Activated T-cell treated with anti-CD3 and anti-CD28 coated beads for 1 hour (primary cell): Measurements from ENCODE around the gene MFSD11.
A peak's percentile ranks its signal among the peaks of the same experiment; 100 is the strongest.
"Not testable (repeated sequence)": the region's sequence is repeated elsewhere in the genome, so short reads cannot be mapped to it uniquely, and the experiment has no call there.

ENCODE experiments used
- DNase-seq: peaks from one replicate; pipeline ENCODE4 v3.0.0-alpha.2; 2020; ENCODE audit warnings: low read depth

The MFSD11 gene

DNA sequence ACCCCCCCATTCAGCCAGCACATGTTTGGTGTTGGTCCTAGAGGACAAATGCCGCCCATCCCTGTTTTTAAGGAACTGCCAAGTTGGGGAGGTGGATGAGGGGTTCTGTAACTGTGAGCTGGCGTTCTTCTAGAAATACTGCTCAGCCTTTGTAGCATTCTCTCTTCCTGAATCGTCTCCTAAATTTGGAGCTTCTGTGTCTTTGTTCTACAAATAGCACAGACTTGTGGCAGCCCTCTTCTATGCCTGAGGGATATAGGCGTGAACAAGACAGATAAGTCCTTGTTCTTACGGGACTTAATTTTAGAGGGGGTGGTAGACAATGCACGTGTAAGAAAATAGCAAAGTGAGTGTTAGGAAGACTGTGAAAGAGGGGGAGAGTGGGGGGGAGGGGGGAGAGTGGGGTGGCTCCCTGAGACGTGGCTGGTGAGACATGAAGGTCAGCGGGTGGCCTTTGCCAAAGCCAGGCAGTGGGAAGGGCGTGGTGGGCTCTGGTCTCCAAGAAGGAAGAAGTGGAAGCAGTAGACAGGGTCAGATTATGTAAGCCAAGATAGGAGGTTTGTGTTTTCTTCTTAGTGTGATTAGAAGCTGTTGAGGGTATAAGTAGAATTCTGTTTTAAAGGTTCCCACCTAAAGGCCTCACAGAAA lies 9.9 kb downstream of the MFSD11 start:
- DNase-seq = no peak

DNA sequence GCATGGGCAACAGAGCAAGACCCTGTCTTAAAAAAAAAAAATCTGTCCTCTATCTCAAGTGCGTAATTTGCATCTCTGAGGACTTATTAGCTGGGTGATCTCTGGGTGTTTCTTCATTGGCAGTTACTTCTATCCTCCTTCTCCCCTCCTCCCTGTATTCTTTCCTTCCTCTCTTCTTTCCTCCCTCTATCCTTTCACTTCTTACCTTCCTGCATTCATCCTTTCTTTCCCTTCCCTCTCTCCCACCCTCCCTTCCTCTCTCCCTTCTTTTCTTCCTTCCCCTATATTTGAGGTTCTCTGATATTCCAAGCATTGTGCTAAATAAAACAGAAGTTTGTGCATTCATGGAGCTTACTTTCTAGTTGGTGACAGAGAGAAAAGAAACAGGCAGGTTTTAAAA lies 10.7 kb downstream of the MFSD11 start:
- no peak for DNase-seq

DNA sequence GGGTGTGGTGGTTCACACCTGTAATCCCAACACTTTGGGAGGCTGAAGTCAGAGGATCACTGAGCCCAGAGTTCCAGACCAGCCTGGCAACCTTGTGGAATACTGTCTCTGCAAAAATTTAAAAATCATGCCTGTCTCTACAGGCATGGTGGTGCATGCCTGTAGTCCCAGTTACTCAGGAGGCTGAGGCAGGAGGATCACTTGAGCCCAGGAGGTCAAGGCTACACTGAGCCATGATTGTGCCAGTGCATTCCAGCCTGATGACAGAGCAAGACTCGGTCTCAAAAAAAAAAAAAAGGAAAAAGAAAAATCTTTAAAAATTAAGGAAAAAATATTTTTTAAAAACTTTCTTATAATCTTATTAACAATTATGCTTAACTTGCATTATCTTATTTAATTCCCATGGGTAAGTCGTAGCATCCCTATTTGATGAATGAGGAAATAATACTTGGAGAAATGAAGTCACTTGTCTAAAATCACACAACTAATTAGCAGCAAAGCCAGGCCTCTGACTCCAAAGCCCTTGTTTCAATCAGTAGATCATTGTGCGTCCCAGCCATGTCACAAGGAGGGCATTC lies 13.6 kb downstream of the MFSD11 start:
- DNase-seq = no peak

DNA sequence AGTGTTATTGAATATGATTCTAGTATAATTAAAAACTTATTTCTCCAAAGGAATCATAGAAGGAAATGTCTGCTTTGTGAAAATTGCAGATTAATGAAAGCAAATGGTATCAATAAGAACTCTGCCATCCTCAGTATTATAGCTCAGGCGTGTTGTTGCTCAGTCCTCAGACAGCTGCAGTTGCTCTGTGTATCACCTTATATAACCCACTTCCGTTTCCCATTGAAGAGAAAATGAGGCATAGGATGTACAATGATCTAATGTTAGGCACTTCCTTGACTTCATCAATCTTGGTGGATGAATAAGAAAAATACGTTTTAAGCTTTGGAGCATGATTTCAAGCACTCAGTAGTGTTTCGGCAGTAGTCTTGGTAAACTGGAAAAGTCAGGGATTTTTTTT lies 14.1 kb downstream of the MFSD11 start:
- no peak for DNase-seq

DNA sequence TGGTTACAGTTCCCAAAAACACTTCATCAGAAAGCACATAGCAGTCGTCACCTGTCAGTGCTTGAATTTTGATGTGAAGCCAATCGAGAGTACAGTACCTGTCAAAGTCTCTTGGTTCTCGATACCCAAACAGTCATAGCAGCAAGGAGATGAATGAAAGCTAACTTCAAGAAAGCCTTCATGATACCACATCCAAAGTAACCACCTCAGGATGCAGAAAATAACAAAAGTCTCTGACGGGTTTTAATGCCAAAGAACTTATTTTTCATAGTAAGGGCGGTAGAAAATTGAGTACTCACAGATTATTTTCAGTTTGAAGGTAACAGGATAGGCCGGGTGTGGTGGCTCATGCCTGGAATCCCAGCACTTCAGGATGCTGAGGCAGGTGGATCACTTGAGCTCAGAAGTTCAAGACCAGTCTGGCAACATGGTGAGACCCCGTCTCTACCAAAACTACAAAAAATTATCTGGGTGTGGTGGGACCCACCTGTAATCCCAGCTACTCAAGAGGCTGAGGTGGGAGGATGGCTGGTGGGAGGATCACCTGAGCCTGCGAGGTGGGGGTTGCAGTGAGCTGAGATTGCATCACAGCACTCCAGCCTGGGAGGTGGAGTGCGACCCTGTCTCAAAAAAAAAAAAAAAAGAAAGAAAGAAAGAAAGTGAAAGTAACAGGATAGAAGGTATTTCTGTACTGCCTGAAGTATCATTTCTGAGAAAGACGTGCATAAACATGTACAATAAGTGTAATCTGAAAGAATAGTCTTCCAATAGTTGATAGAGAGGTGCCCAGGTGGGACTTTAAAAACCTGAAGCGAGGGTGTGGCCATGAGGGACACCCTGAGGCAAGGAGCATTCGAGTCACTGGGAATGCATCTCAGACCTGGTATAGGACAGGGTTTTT lies 15.4 kb downstream of the MFSD11 start:
- DNase-seq = no peak

DNA sequence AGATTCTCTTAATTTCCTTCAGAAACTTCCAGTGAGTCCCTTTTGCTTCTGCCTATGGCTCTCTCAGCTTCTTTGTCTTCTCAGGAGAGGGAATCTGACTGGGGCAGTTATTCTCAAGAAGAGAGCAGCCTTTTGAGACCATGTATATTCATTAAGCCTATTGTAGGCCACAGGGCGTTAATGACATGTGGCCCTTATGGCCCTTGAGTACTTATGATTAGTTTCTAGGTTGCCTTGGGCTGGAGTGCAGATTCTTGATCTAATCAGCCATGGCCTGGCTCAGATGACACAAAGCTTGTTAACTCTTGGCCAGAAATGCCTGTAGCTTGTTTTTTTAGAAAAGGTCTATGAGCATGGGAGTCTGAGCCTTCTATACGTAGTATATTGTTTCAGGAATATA lies 17.4 kb downstream of the MFSD11 start:
- DNase-seq = no peak

DNA sequence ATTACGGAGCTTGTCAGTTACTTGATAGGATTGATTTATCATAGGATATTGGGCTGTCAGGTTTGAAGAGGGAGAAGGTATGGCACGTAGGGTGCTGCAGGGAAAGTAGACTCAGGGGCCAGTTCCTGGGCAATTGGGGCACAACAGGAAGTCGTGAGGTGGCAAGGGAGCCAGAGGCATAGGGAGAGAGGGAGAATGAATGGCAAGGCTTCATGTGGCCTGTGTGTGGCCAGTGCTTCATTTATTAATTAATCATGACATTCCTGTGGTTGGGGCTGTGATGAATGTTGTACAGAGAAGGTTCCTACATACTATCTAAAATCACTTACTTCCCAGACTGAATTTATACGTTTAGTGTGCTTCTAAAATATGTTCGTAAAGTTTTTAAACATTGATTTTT lies 19.3 kb downstream of the MFSD11 start:
- no peak for DNase-seq

DNA sequence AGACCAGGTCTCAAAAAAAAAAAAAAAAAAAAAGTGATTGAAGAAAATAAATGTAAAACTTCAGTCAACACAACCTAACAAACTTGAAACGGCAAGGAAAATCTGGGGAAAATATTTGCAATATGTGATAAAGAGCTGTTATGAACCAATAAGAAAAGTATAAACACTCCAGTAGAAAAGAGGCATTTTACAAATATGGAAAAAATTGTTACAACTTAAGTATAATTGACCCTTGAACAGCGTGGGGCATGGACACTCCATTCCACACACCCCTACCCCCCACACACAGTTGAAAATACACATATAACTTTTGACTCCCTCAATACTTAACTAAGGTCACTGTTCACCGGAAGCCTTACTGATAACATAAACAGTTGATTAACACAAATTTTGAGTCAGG lies 20.7 kb downstream of the MFSD11 start:
- DNase-seq = no peak

DNA sequence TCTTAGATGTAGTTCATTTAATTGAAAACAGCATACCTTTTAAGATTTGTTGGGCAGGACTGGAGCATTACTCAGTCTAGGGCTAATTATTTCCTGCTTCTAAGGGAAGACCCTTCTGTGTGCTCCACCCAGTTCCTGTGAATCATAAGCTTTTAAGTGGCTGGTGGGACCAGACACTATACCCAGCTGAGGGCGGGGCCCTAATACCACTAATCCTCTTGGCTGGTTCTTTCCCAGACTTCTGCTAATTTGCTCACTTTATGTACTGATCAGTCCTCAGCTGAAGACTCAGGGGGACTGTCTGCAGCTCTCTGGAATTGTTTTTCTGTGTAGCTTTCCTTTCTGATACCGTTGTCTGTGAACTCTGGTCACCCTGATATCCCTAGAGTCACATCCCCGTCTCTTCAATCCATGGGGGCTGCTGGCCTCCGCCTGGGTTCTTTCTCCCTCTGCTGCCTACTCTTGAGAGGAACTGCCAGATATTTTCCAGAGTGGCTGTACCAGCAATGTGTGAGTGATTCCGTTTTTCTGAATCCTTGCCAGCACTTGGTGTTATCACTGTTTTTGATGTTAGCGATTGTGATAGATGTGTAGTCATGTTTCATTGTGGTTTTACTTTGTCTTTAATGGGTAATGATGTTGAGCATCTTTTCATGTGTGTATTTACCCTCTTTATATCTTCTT lies 35.1 kb downstream of the MFSD11 start:
- peak; percentile 49 for DNase-seq

DNA sequence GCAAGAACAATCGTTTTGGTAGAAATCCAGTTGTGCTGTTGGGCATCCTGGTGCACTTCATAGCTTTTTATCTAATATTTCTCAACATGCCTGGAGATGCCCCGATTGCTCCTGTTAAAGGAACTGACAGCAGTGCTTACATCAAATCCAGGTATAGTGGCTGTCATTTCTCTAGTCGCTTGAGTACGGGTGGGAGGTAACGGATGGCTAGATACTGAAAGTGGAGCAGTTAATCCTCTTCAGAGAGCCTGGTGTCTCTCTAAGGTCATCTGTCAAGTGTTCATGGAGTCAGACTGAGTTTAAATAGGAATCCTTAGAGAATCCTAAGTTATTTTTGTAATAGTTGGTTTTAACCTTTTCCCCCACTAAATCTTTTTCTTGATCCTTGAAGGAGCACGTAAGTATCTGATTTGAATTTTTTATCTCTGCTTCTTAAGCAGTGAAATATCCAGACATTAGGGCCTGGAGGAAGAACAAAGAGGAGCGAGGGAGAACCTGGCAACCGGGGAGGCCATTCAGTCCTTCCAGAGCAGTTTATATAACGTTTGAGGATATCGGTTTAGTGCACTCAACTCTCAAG lies 37.2 kb downstream of the MFSD11 start:
- DNase-seq = no peak

DNA sequence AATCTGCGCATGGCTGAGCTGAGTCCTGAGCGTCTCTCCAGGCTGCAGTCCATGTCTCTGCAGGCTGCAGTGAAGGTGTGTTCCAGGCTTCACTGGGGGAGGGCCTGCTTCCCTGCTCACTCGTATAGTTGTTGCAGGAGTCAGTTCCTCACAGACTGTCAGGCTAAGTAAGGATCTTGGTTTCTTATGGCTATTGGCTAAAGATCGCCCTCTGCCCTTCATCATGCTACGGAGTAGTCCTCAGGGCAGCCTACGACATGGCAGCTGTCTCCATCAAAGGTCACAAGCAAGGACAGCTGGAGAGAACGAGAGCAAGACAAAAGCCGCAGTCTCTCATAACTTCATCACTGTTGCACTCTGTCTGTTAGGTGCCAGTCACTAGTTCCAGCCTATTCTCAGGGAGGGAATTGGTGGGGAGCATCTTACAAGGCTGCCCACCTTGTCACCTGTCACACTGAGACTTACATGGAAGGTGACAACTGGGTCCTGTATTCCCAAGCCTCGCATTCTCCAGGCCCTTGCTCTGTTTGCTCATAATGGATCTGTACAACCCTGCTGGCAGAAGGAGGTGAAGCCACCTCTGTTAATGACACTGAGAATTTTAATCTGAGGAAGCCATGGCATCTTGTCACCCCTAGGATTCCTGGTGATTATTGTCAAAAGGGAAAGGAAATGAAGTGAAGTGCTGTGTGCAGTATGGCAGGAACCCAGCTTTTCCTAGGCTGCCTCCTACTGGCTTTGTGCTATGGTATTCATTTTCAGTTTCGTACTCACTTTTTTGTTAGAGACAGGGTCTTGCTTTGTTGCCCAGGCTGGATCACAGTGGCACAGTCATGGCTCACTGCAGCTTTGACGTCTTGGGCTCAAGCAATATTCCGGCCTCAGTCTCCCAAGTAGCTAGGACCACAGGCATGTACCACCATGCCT lies 43.4 kb downstream of the MFSD11 start:
- no peak for DNase-seq

DNA sequence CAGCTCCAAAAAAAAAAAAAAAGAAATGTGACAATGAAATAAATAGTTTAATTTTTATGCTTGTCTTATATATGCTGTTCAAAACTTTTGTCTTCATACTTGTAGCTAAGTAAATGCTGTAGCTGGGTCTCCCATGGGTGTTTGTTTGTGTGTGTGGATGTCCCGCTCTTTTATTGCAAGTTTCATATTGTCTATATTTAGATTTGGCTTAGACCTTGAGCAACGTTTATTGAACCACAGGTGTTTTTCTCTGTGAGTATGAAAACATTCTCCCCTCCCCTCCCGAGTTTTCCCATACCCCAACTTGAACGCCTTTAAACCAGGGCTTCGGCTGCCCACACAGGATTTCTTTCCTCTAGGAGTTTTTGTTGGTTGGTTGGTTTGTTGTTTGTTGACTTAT lies 45.2 kb downstream of the MFSD11 start:
- no peak for DNase-seq

DNA sequence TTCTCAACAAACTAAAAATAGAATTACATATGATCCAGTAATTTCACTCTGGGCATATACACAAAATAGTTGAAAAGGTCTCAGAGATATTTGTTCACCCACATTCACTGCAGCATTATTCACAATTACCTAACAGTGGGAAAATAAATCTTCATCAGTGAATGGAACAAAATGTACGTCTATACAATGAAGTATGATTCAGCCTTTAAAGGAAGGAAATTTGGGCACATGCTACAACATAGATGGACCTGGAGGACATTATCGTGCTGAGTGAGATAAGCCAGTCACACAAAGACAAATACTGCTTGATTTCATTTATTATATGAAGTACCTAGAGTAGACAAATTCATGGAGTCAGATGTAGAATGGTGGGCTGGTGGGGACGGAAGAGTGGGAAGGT lies 47.0 kb downstream of the MFSD11 start:
- no peak for DNase-seq

DNA sequence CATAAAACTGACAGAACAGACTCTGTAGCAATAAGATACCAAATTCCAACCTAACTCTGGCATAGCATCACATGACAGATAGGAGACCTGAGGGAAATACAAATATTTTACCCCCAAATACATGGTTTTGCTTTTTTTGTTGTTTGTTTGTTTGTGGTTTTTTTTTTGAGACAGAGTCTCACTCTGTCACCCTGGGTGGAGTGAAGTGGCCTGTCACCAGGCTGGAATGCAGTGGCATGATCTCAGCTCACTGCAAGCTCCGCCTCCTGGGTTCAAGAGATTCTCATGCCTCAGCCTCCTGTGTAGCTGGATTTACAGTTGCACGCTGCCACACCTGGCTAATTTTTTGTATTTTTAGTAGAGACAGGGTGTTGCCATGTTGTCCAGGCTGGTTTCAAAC lies 49.9 kb downstream of the MFSD11 start:
- DNase-seq = not testable (repeated sequence)

DNA sequence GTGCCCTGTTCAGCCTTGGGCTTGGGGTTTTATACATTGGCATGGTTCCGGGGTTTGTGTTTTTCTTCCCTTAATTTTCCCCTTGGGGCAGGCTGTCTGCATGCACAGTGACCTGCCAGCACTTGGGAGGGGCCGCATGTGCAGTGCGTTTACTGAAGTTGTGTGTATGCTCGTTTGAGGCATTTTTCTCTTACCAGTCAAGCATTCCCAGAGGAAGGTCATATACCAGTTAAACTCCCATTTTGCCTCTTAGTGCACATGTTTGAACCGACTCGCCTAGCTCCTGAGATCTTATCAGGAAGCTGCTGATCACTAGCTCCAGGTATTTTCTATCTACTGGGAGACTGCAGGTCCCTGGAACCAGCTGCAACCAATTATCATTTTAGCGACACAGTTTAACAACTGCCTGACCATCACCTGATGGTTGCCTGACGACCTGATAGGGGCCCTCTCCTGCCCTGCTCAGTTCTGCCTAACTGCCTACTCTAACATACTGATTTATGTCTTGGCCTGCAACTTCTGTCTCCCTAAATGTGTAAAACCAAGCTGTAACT lies 51.4 kb downstream of the MFSD11 start:
- DNase-seq = no peak

DNA sequence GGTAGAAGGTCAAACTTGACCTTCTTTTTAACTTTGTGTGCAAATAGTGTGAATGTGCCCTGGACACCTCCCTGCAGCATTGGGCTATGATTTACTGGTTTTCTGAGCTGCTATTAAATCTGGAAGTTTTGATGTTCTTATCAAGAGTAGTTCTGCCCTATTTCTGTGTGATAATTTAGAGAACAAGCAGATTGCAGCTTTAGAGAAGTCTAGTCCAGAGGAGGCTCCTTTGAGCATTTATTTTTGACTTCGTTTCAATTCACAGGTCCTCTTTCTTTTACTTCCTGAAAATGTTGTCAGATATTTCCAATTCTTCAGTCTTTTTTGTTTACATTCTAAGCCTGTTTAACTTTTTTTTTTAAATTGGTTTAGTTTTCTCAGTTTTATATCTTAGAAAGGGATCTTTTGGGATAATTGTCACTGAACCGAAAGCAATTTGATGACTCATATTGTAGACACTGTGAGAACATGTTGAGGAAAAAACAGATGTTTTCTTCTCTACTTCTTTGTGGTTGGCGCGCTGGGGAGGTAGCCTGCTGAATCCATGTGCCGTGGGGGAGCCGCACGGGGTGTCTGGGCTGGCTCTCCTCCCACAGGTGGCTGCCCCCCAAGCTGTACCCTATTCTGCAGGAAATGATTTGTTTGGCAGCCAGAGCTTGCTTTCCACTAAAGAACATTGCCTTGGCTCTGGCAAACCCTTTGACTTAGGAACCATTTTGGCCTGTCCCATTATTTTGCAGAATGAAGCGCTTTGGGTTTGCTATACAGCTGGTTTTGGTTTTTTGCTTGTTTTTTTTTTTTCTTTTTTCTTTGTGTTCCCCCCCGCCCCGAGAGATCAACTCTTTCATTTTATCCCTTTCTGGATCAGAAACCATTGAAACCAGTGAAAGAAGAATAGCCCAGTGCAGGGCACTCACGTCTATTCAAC lies 53.4 kb downstream of the MFSD11 start:
- peak; percentile 11 for DNase-seq

DNA sequence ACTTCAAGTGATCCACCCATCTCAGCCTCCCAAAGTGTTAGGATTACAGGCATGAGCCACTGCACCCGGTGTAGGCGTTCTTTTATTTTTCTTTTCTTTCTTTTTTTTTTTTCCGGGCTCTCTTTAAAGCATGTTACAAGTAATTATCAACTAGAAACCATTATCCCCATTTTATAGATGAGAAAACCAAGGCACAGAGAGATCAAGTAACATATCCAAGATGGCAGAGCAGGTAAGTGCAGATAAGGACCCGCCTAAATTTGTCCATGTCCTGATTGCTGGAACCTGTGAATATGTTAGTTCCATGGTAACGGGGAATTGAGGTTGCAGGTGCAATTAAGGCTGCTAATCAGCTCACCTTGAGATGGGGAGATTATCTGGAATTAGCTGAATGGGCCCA lies 54.4 kb downstream of the MFSD11 start:
- DNase-seq = no peak

DNA sequence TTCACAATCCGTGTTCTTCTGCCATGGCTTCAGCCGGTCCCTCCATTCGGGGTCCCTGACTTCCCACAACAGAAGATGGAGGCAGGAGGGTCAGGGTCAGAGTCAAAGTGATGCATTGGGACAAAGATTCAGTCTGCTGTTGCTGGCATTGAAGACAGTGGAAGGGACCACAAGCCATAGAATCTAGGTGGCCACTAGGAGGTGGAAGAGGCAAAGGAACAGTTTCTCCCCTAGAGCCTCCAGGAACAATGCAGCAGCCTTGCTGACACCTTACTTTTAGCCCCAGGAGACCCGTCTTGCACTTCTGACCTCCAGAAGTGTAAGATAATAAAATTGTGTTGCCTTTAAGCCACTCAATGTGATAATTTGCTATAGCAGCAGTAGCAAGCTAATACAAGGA lies 55.9 kb downstream of the MFSD11 start:
- no peak for DNase-seq

DNA sequence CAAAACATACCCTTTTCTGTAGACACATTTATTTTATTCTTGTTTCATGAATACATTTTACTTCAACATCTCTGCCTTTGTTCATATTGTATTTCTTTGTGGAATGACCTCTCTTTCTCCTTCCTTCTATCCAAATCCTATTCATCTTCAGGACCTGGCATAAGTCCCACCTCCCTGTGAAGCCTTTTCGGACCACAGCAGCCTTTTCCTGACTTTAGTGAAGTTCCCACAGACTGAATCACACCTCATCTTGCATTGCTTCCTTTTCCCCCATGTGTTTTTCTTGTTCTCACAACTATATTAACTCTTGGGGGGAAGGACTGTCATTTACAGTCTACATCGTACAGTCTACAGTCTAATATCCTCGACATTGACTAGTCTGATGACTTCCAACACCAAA lies 58.2 kb downstream of the MFSD11 start:
- DNase-seq = no peak
